GM18498 (cell line): ENCODE measurements around the gene MEIS3.

Experiments used
- ATAC-seq: cut with Tn5 transposase; IDR thresholded peaks from one replicate; pipeline ENCODE4 v1.9.1; 2021; ENCODE audit warnings: mild to moderate bottlenecking, moderate library complexity; ENCODE audit not compliant: unreplicated experiment

MEIS3 gene

GRCh38 chr19:47435883-47436417 lies 16.6 kb upstream of the MEIS3 start:
- no peak for ATAC-seq

GRCh38 chr19:47435196-47435595 lies 15.9 kb upstream of the MEIS3 start:
- no peak for ATAC-seq

GRCh38 chr19:47434088-47434487 lies 14.8 kb upstream of the MEIS3 start:
- ATAC-seq = no peak

GRCh38 chr19:47433121-47433520 lies 13.8 kb upstream of the MEIS3 start:
- ATAC-seq = no peak

GRCh38 chr19:47432499-47432898 lies 13.2 kb upstream of the MEIS3 start:
- no peak for ATAC-seq

- ATAC-seq = no peak
Observed at GRCh38 chr19:47432091-47432490, 12.8 kb upstream of the MEIS3 start.

- ATAC-seq = no peak
Observed at GRCh38 chr19:47430041-47430802, 10.9 kb upstream of the MEIS3 start.

GRCh38 chr19:47429140-47429793 lies 9.9 kb upstream of the MEIS3 start:
- ATAC-seq = no peak

- no peak for ATAC-seq
Observed at GRCh38 chr19:47428177-47428894, 9.0 kb upstream of the MEIS3 start.

- ATAC-seq = no peak
Observed at GRCh38 chr19:47427241-47428176, 8.2 kb upstream of the MEIS3 start.

GRCh38 chr19:47423203-47423882 lies 4.0 kb upstream of the MEIS3 start:
- ATAC-seq = no peak

GRCh38 chr19:47422417-47423163 lies 3.3 kb upstream of the MEIS3 start:
- no peak for ATAC-seq

- no peak for ATAC-seq
Observed at GRCh38 chr19:47421844-47422395, 2.6 kb upstream of the MEIS3 start.

- no peak for ATAC-seq
Observed at GRCh38 chr19:47421244-47421786, 2.0 kb upstream of the MEIS3 start.

GRCh38 chr19:47419789-47420188 lies 462 bp upstream of the MEIS3 start:
- no peak for ATAC-seq

GRCh38 chr19:47418692-47419029 lies 666 bp downstream of the MEIS3 start:
- no peak for ATAC-seq

GRCh38 chr19:47417746-47418691 lies 1.3 kb downstream of the MEIS3 start:
- no peak for ATAC-seq
